GM21423 (cell line): Measurements from ENCODE around the gene USP2.

Experiments
- ATAC-seq: cut with Tn5 transposase; IDR thresholded peaks from one replicate; pipeline ENCODE4 v1.9.1; 2021; ENCODE audit warnings: mild to moderate bottlenecking, moderate library complexity; ENCODE audit not compliant: unreplicated experiment

Gene USP2

GRCh38 chr11:119377112-119377901 lies 4.2 kb downstream of the USP2 start:
- no peak for ATAC-seq

GRCh38 chr11:119376197-119376847 lies 5.2 kb downstream of the USP2 start:
- no peak for ATAC-seq

- ATAC-seq: no peak
Observed at GRCh38 chr11:119375337-119376196, 5.9 kb downstream of the USP2 start.

- ATAC-seq: no peak
Observed at GRCh38 chr11:119374632-119375336, 6.7 kb downstream of the USP2 start.

GRCh38 chr11:119373921-119374631 lies 7.4 kb downstream of the USP2 start:
- no peak for ATAC-seq

- no peak for ATAC-seq
Observed at GRCh38 chr11:119373059-119373920, 8.2 kb downstream of the USP2 start.

- ATAC-seq: no peak
Observed at GRCh38 chr11:119372260-119373058, 9.0 kb downstream of the USP2 start.

- ATAC-seq: no peak
Observed at GRCh38 chr11:119371778-119372182, 9.7 kb downstream of the USP2 start.

GRCh38 chr11:119371067-119371601 lies 10.4 kb downstream of the USP2 start:
- no peak for ATAC-seq

- ATAC-seq: no peak
Observed at GRCh38 chr11:119370486-119371046, 10.9 kb downstream of the USP2 start.

GRCh38 chr11:119369132-119369925 lies 12.2 kb downstream of the USP2 start:
- ATAC-seq: no peak

GRCh38 chr11:119368121-119369034 lies 13.1 kb downstream of the USP2 start:
- ATAC-seq: no peak

GRCh38 chr11:119367661-119368120 lies 13.8 kb downstream of the USP2 start:
- ATAC-seq: no peak

GRCh38 chr11:119366690-119367620 lies 14.5 kb downstream of the USP2 start:
- ATAC-seq: no peak

GRCh38 chr11:119365071-119365591 lies 16.4 kb downstream of the USP2 start:
- no peak for ATAC-seq
